CD4-positive, alpha-beta memory T cell (primary cell): ENCODE data around the gene FRMD4B. TPM values are rescaled to one million over a fixed set of nuclear protein-coding genes. Genes with fewer than 3 reads are reported as not detected.
A peak's percentile ranks its signal among the peaks of the same experiment; 100 is the strongest.
"Not testable (repeated sequence)": the region's sequence is repeated elsewhere in the genome, so short reads cannot be mapped to it uniquely, and the experiment has no call there.

Experiments
- CTCF ChIA-PET: fragments of 350-600 bp; sonication (Branson Sonifier 250); formaldehyde crosslinking; loops from one replicate; lab custom pipeline; 2021; ENCODE audit warnings: inconsistent platforms; ENCODE audit not compliant: partially characterized antibody; lab: Charles Lee
- POLR2A ChIA-PET: fragments of 350-600 bp; sonication (Branson Sonifier 250); formaldehyde crosslinking; loops from one replicate; lab custom pipeline; 2021; ENCODE audit not compliant: partially characterized antibody; lab: Charles Lee
- DNase-seq, 5 donors: peaks; one replicate each; pipeline versions ENCODE4 v3.0.0 to v3.0.0-alpha.2; 2020 to 2022; ENCODE audit warnings: mixed read lengths in 1 of 5
- H3K27ac ChIP-seq: one replicate; pipeline ENCODE4 v1.7.0; 2013; ENCODE audit warnings: low read depth, low read length
- H3K27me3 ChIP-seq: 2 replicates; pipeline ENCODE4 v1.7.0; 2013; ENCODE audit warnings: mild to moderate bottlenecking, low read length, moderate library complexity; ENCODE audit not compliant: insufficient read depth
- H3K36me3 ChIP-seq: 2 replicates; pipeline ENCODE4 v1.7.0; 2013; ENCODE audit warnings: mild to moderate bottlenecking, low read length, moderate library complexity; ENCODE audit not compliant: insufficient read depth
- H3K4me1 ChIP-seq: 2 replicates; pipeline ENCODE4 v1.7.0; 2013; ENCODE audit warnings: mild to moderate bottlenecking, low read length, moderate library complexity; ENCODE audit not compliant: insufficient read depth
- H3K4me3 ChIP-seq, 2 donors: one replicate each; pipeline ENCODE4 v1.7.0; 2013; ENCODE audit warnings: low read length in 2 of 2, mild to moderate bottlenecking in 1 of 2
- H3K9me3 ChIP-seq, 2 donors: one replicate each; pipeline ENCODE4 v1.7.0; 2013; ENCODE audit warnings: low read length in 2 of 2, control low read depth in 1 of 2; ENCODE audit not compliant: control insufficient read depth in 1 of 2
- H3K27ac Mint-ChIP-seq, 7 donors: one replicate each; pipeline ENCODE4 v1.8.0; 2020 to 2021; ENCODE audit warnings: mixed read lengths in 7 of 7, mild to moderate bottlenecking in 6 of 7, inconsistent platforms in 3 of 7, moderate library complexity in 3 of 7
- H3K27me3 Mint-ChIP-seq, 2 donors: one replicate each; pipeline ENCODE4 v1.8.0; 2020 to 2021; ENCODE audit warnings: mixed read lengths in 2 of 2
- H3K36me3 Mint-ChIP-seq, 2 donors: one replicate each; pipeline ENCODE4 v1.8.0; 2020 to 2021; ENCODE audit warnings: mixed read lengths in 2 of 2, inconsistent platforms in 1 of 2, mild to moderate bottlenecking in 1 of 2
- H3K4me1 Mint-ChIP-seq, 4 donors: one replicate each; pipeline ENCODE4 v1.8.0; 2020 to 2021; ENCODE audit warnings: mixed read lengths in 4 of 4, mild to moderate bottlenecking in 1 of 4
- H3K4me3 Mint-ChIP-seq, 8 donors: one replicate each; pipeline ENCODE4 v1.8.0; 2020 to 2021; ENCODE audit warnings: mixed read lengths in 8 of 8, mild to moderate bottlenecking in 7 of 8, moderate library complexity in 6 of 8, inconsistent platforms in 3 of 8
- H3K9me3 Mint-ChIP-seq, 8 donors: one replicate each; pipeline ENCODE4 v1.8.0; 2020 to 2021; ENCODE audit warnings: mixed read lengths in 8 of 8, mild to moderate bottlenecking in 5 of 8, inconsistent platforms in 3 of 8, moderate library complexity in 1 of 8
- intact Hi-C: fragments of 100-400 bp; cut with micrococcal nuclease; formaldehyde crosslinking; loops from one replicate; pipeline ENCODE4 v1.15.1; 2023
- polyA plus RNA-seq, 2 donors: library from polyadenylated mRNA; unstranded; fragments of 300-500 nt; fragmentation: Illumina TruSeq; gene quantifications; one replicate each; pipeline ENCODE4 v1.2.3, GENCODE V29; 2021
- total RNA-seq, 2 experiments: library from RNA; stranded (reverse); gene quantifications; one replicate each; pipeline ENCODE4 v1.2.3, GENCODE V29; 2021

Gene FRMD4B
- total and polyA plus RNA-seq, 4 experiments from 2014 or later: 3.1 to 18.3 (median 13.5) TPM

GRCh38 chr3:69290430-69290829, 95.5 kb downstream of the FRMD4B start:
- no peak overlapping the region for H3K4me3 ChIP-seq
- H3K27me3 ChIP-seq: no peaks in the 10 kb centered on the region
- peaks cover 8 to 24% (median 20%) of the 10 kb centered on the region in 4 donors for H3K4me1 Mint-ChIP-seq
- no peaks in the 10 kb centered on the region for H3K27me3 Mint-ChIP-seq
- H3K36me3 ChIP-seq: no peaks in the 10 kb centered on the region
- CTCF ChIA-PET: interaction anchor here (3.6 kb wide), 1 partner anchor 16 kb away, joined by 31 read pairs; no protein-coding TSS in a partner anchor
- no peak overlapping the region for H3K27ac ChIP-seq
- H3K4me1 ChIP-seq: peaks cover 12% of the 10 kb centered on the region
- H3K27ac Mint-ChIP-seq: no peak overlapping the region
- intact Hi-C loops: no loop called here
- POLR2A ChIA-PET: no interaction called here
- H3K36me3 Mint-ChIP-seq: no peaks in the 10 kb centered on the region
- H3K9me3 Mint-ChIP-seq: no peaks in the 10 kb centered on the region
- DNase-seq: no peak
- no peak overlapping the region for H3K4me3 Mint-ChIP-seq
- H3K9me3 ChIP-seq: no peaks in the 10 kb centered on the region

GRCh38 chr3:69290006-69290405, 95.9 kb downstream of the FRMD4B start:
- H3K9me3 Mint-ChIP-seq: no peaks in the 10 kb centered on the region
- H3K4me1 ChIP-seq: peaks cover 12% of the 10 kb centered on the region
- no peaks in the 10 kb centered on the region for H3K36me3 Mint-ChIP-seq
- no peak overlapping the region for H3K27ac Mint-ChIP-seq
- no peaks in the 10 kb centered on the region for H3K27me3 ChIP-seq
- CTCF ChIA-PET: interaction anchor here (2.1 to 3.6 kb wide), 2 partner anchors 16 to 19 kb away, joined by 7 to 31 read pairs; no protein-coding TSS in a partner anchor
- no peak overlapping the region for H3K4me3 ChIP-seq
- no peak overlapping the region for H3K4me3 Mint-ChIP-seq
- POLR2A ChIA-PET: no interaction called here
- no peak overlapping the region for H3K27ac ChIP-seq
- intact Hi-C loops: no loop called here
- peaks cover 8 to 24% (median 20%) of the 10 kb centered on the region in 4 donors for H3K4me1 Mint-ChIP-seq
- H3K9me3 ChIP-seq: no peaks in the 10 kb centered on the region
- no peaks in the 10 kb centered on the region for H3K36me3 ChIP-seq
- DNase-seq: no peak
- no peaks in the 10 kb centered on the region for H3K27me3 Mint-ChIP-seq

- no peaks in the 10 kb centered on the region for H3K9me3 ChIP-seq
- H3K4me3 Mint-ChIP-seq: peak overlapping the region; percentile 21 to 81 (median 71)
- H3K27ac Mint-ChIP-seq: peak overlapping the region in 6 of 7 donors; percentile 39 to 90 (median 76)
- no peaks in the 10 kb centered on the region for H3K27me3 Mint-ChIP-seq
- intact Hi-C loops: loop anchor here (5.0 kb wide), 1 partner anchor 41 kb away; no protein-coding TSS in a partner anchor
- H3K9me3 Mint-ChIP-seq: no peaks in the 10 kb centered on the region
- peaks cover 12% of the 10 kb centered on the region for H3K4me1 ChIP-seq
- POLR2A ChIA-PET: interaction anchor here (1.4 kb wide), 1 partner anchor 127 kb away, joined by 3 read pairs; no protein-coding TSS in a partner anchor
- peaks cover 8 to 24% (median 20%) of the 10 kb centered on the region in 4 donors for H3K4me1 Mint-ChIP-seq
- no peak overlapping the region for H3K27ac ChIP-seq
- no peak for DNase-seq
- H3K36me3 Mint-ChIP-seq: no peaks in the 10 kb centered on the region
- CTCF ChIA-PET: interaction anchor here (0.8 to 3.6 kb wide), 3 partner anchors 18 to 127 kb away, joined by 3 to 31 read pairs (median 7); no protein-coding TSS in a partner anchor
- no peak overlapping the region for H3K4me3 ChIP-seq
- no peaks in the 10 kb centered on the region for H3K36me3 ChIP-seq
- H3K27me3 ChIP-seq: no peaks in the 10 kb centered on the region
Measured at GRCh38 chr3:69288161-69288895, 97.6 kb downstream of the FRMD4B start.

GRCh38 chr3:69283913-69284611, 101.8 kb downstream of the FRMD4B start:
- ChIA-PET CTCF (interaction anchor here (0.8 to 1.8 kb wide), 2 partner anchors 21 to 123 kb away, joined by 3 to 9 read pairs; no protein-coding TSS in a partner anchor), POLR2A (no interaction called here)
- Histone ChIP-seq H3K36me3 (no peaks in the 10 kb centered on the region), H3K4me1 (peaks cover 20% of the 10 kb centered on the region), H3K9me3 (no peaks in the 10 kb centered on the region), H3K27ac (no peak overlapping the region), H3K27me3 (no peaks in the 10 kb centered on the region), H3K4me3 (no peak overlapping the region)
- Mint-ChIP-seq H3K4me3 (no peak overlapping the region), H3K9me3 (no peaks in the 10 kb centered on the region), H3K27me3 (no peaks in the 10 kb centered on the region), H3K4me1 (peaks cover 12 to 27% (median 22%) of the 10 kb centered on the region in 4 donors), H3K36me3 (no peaks in the 10 kb centered on the region), H3K27ac (no peak overlapping the region)
- DNase-seq: no peak
- intact Hi-C loops: no loop called here

GRCh38 chr3:69283496-69283895, 102.4 kb downstream of the FRMD4B start:
- Histone ChIP-seq H3K36me3 (no peaks in the 10 kb centered on the region), H3K9me3 (no peaks in the 10 kb centered on the region), H3K4me3 (no peak overlapping the region), H3K27ac (no peak overlapping the region), H3K27me3 (no peaks in the 10 kb centered on the region), H3K4me1 (peaks cover 15% of the 10 kb centered on the region)
- CTCF ChIA-PET: interaction anchor here (1.8 kb wide), 1 partner anchor 22 kb away, joined by 9 read pairs; no protein-coding TSS in a partner anchor
- intact Hi-C loops: no loop called here
- no peak for DNase-seq
- no peak overlapping the region for H3K27ac Mint-ChIP-seq
- H3K9me3 Mint-ChIP-seq: no peaks in the 10 kb centered on the region
- H3K27me3 Mint-ChIP-seq: no peaks in the 10 kb centered on the region
- H3K4me3 Mint-ChIP-seq: no peak overlapping the region
- H3K4me1 Mint-ChIP-seq: peaks cover 9 to 22% (median 16%) of the 10 kb centered on the region in 4 donors
- no peaks in the 10 kb centered on the region for H3K36me3 Mint-ChIP-seq
- POLR2A ChIA-PET: no interaction called here

GRCh38 chr3:69282181-69282580, 103.7 kb downstream of the FRMD4B start:
- CTCF ChIA-PET: interaction anchor here (0.8 to 1.8 kb wide), 7 partner anchors 9 to 127 kb away, joined by 3 to 9 read pairs (median 4); no protein-coding TSS in a partner anchor
- no peaks in the 10 kb centered on the region for H3K36me3 Mint-ChIP-seq
- no peaks in the 10 kb centered on the region for H3K9me3 ChIP-seq

GRCh38 chr3:69277403-69277802, 108.5 kb downstream of the FRMD4B start:
- H3K4me1 ChIP-seq, H3K9me3 ChIP-seq, intact Hi-C loops, H3K27ac Mint-ChIP-seq, H3K4me1 Mint-ChIP-seq, H3K36me3 Mint-ChIP-seq, POLR2A ChIA-PET, DNase-seq, H3K27me3 Mint-ChIP-seq, H3K9me3 Mint-ChIP-seq, H3K27me3 ChIP-seq, H3K27ac ChIP-seq, CTCF ChIA-PET, H3K4me3 ChIP-seq, H3K36me3 ChIP-seq, H3K4me3 Mint-ChIP-seq: not testable (repeated sequence)

More at GRCh38 chr3:69282181-69282580, 103.7 kb downstream of the FRMD4B start:
- no peaks in the 10 kb centered on the region for H3K36me3 ChIP-seq
- POLR2A ChIA-PET: interaction anchor here (0.6 to 1.1 kb wide), 2 partner anchors 31 to 33 kb away, joined by 3 to 5 read pairs; no protein-coding TSS in a partner anchor
- H3K4me3 Mint-ChIP-seq: peak overlapping the region in 2 of 8 donors; percentile 2 to 23
- no peaks in the 10 kb centered on the region for H3K27me3 Mint-ChIP-seq
- H3K4me3 ChIP-seq: no peak overlapping the region
- no peaks in the 10 kb centered on the region for H3K9me3 Mint-ChIP-seq
- H3K27ac ChIP-seq: no peak overlapping the region
- peak overlapping the region in 2 of 7 donors; percentile 0 to 3 for H3K27ac Mint-ChIP-seq
- H3K4me1 ChIP-seq: peaks cover 9% of the 10 kb centered on the region
- DNase-seq: peak in 1 of 5 donors; percentile 18
- intact Hi-C loops: no loop called here
- H3K4me1 Mint-ChIP-seq: peaks cover 5 to 9% (median 5%) of the 10 kb centered on the region in 4 donors
- no peaks in the 10 kb centered on the region for H3K27me3 ChIP-seq
